ENCODE results near the gene WWOX. TPM values are rescaled to one million over a fixed set of nuclear protein-coding genes. Genes with fewer than 3 reads are reported as not detected.

The WWOX gene
- total RNA-seq, 1 experiment from 2014 or later: 79.9 TPM

DNA sequence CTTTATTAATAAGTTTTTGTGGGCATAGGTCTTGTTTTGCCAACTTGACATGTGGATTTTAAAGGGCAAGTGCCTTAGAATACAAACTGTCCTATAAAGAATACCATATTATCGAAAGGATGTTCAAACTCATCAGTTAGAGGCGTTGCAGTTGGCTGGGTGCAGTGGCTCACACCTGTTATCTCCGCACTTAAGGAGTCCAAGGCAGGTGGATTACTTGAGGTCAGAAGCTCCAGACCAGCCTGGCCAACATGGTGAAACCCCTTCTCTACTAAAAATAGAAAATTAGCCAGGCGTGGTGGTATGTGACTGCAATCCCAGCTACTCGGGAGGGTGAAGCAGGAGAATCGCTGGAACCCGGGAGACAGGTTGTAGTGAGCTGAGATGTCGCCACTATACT, 472.0 kb downstream of the WWOX start:
- no peak for TF ChIP-seq EZH2 (IDR thresholded peaks at IDR 0.05; ENCODE audit: borderline replicate concordance, low read depth, low read length, poor library complexity, severe bottlenecking)
- TF ChIP-seq, protein P1, sequence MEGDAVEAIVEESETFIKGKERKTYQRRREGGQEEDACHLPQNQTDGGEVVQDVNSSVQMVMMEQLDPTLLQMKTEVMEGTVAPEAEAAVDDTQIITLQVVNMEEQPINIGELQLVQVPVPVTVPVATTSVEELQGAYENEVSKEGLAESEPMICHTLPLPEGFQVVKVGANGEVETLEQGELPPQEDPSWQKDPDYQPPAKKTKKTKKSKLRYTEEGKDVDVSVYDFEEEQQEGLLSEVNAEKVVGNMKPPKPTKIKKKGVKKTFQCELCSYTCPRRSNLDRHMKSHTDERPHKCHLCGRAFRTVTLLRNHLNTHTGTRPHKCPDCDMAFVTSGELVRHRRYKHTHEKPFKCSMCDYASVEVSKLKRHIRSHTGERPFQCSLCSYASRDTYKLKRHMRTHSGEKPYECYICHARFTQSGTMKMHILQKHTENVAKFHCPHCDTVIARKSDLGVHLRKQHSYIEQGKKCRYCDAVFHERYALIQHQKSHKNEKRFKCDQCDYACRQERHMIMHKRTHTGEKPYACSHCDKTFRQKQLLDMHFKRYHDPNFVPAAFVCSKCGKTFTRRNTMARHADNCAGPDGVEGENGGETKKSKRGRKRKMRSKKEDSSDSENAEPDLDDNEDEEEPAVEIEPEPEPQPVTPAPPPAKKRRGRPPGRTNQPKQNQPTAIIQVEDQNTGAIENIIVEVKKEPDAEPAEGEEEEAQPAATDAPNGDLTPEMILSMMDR (conservative IDR thresholded peaks at IDR 0.05; ENCODE audit: low read depth, low read length): no peak
- Histone ChIP-seq H3K27ac (ENCODE audit: low read depth, low read length, poor library complexity, severe bottlenecking) (no peak overlapping the region), H3K9me3 (ENCODE audit: low read depth, low read length, poor library complexity, severe bottlenecking) (no peaks in the 10 kb centered on the region), H3K4me1 (ENCODE audit: insufficient read depth, low read length, poor library complexity, severe bottlenecking) (no peaks in the 10 kb centered on the region), H3K36me3 (ENCODE audit: insufficient read depth, low read length, poor library complexity, severe bottlenecking) (no peaks in the 10 kb centered on the region), H3K27me3 (replicated peaks; ENCODE audit: insufficient read depth, low read depth, low read length, poor library complexity) (no peaks in the 10 kb centered on the region), H3K4me3 (ENCODE audit: low read depth, low read length, poor library complexity, severe bottlenecking) (no peak overlapping the region)
- intact Hi-C loops (cut with micrococcal nuclease; ENCODE audit: unreplicated experiment): no loop called here
- BruUV-seq (replicated peaks): no TSS peak
- DNase-seq (ENCODE audit: low spot score): no peak
- POLR2A ChIA-PET (ENCODE audit: low non-redundant PET): no interaction called here
- CTCF ChIA-PET: interaction anchor here (0.5 kb wide), 1 partner anchor 199 kb away, joined by 13 read pairs; no protein-coding TSS in a partner anchor

DNA sequence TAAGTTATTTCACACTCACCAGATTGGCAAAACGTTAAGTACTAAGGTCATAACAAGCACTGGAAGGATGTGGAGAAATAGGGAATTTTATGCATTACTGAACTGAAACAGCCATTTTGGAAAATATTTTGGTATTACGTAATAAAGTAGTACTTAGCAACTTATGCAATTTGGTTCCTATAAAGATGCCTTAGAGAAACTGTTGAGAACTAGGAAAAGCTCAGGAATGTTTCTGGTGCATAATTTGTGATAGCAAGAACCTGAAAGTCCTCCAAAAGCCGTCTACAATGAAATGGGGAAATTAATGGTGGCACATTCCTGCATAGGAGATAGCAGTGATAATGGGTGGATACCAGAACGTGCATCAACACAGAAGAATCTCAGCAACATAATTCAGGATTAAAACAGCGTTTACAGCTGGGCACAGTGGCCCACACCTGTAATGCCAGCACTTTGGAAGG, 472.5 kb downstream of the WWOX start:
- Histone ChIP-seq H3K27ac (ENCODE audit: low read depth, low read length, poor library complexity, severe bottlenecking) (no peak overlapping the region), H3K36me3 (ENCODE audit: insufficient read depth, low read length, poor library complexity, severe bottlenecking) (no peaks in the 10 kb centered on the region), H3K4me1 (ENCODE audit: insufficient read depth, low read length, poor library complexity, severe bottlenecking) (no peaks in the 10 kb centered on the region), H3K4me3 (ENCODE audit: low read depth, low read length, poor library complexity, severe bottlenecking) (no peak overlapping the region), H3K27me3 (replicated peaks; ENCODE audit: insufficient read depth, low read depth, low read length, poor library complexity) (no peaks in the 10 kb centered on the region), H3K9me3 (ENCODE audit: low read depth, low read length, poor library complexity, severe bottlenecking) (no peaks in the 10 kb centered on the region)
- no peak for TF ChIP-seq EZH2 (IDR thresholded peaks at IDR 0.05; ENCODE audit: borderline replicate concordance, low read depth, low read length, poor library complexity, severe bottlenecking)
- TF ChIP-seq, protein P1 (conservative IDR thresholded peaks at IDR 0.05; ENCODE audit: low read depth, low read length): no peak
- CTCF ChIA-PET: no interaction called here
- BruUV-seq (replicated peaks): no TSS peak
- intact Hi-C loops (cut with micrococcal nuclease; ENCODE audit: unreplicated experiment): no loop called here
- DNase-seq (ENCODE audit: low spot score): no peak
- POLR2A ChIA-PET (ENCODE audit: low non-redundant PET): no interaction called here

DNA sequence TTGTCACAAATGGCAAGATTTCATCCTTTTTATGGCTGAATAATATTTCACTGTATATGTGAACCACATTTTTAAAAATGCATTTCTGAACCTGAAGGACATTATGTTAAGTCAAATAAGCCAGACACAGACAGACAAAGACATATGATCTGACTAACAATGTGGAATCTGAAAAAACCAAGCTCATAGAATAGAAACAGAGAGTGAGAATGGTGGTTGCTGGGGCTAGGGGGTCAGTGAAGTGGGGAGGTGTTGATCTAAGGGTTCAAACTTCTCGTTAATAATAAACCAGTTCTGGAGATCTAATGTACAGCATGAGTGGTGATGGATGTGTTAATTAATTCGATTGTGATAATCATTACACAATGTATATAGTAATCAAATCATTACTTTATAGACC, 475.1 kb downstream of the WWOX start:
- H3K4me3 ChIP-seq (ENCODE audit: low read depth, low read length, poor library complexity, severe bottlenecking): no peak overlapping the region
- ChIA-PET POLR2A (ENCODE audit: low non-redundant PET) (no interaction called here), CTCF (no interaction called here)
- BruUV-seq (replicated peaks): no TSS peak
- no peaks in the 10 kb centered on the region for H3K4me1 ChIP-seq (ENCODE audit: insufficient read depth, low read length, poor library complexity, severe bottlenecking)
- no peaks in the 10 kb centered on the region for H3K27me3 ChIP-seq (replicated peaks; ENCODE audit: insufficient read depth, low read depth, low read length, poor library complexity)
- no peak for DNase-seq (ENCODE audit: low spot score)
- intact Hi-C loops (cut with micrococcal nuclease; ENCODE audit: unreplicated experiment): no loop called here
- no peak overlapping the region for H3K27ac ChIP-seq (ENCODE audit: low read depth, low read length, poor library complexity, severe bottlenecking)
- no peaks in the 10 kb centered on the region for H3K9me3 ChIP-seq (ENCODE audit: low read depth, low read length, poor library complexity, severe bottlenecking)
- TF ChIP-seq, protein P1 (conservative IDR thresholded peaks at IDR 0.05; ENCODE audit: low read depth, low read length): no peak
- no peak for TF ChIP-seq EZH2 (IDR thresholded peaks at IDR 0.05; ENCODE audit: borderline replicate concordance, low read depth, low read length, poor library complexity, severe bottlenecking)
- no peaks in the 10 kb centered on the region for H3K36me3 ChIP-seq (ENCODE audit: insufficient read depth, low read length, poor library complexity, severe bottlenecking)

Measured in A673 (cell line).